Left colon (tissue), 2 donors: ENCODE measurements around the gene POU1F1. TPM values are rescaled to one million over a fixed set of nuclear protein-coding genes. Genes with fewer than 3 reads are reported as not detected.
"Not testable (repeated sequence)": the region's sequence is repeated elsewhere in the genome, so short reads cannot be mapped to it uniquely, and the experiment has no call there.

Experiments used
- ATAC-seq: fragments of 200-7000 bp; cut with Tn5 transposase; one replicate; pipeline ENCODE4 v1.9.1; 2020; ENCODE audit warnings: mild to moderate bottlenecking, moderate library complexity
- DNase-seq, 2 donors: peaks; one replicate each; pipeline ENCODE4 v3.0.0-alpha.2; 2020
- intact Hi-C, 2 donors: fragments of 100-400 bp; cut with DNase I in 1 of 2; cut with micrococcal nuclease in 1 of 2; formaldehyde crosslinking; loops; one replicate each; pipeline versions ENCODE4 v1.11.2 to v1.14.0; 2022; cut with DNase I, micrococcal nuclease
- long read RNA-seq: library from polyadenylated mRNA; unstranded; transcript quantifications from one replicate; pipeline ENCODE4 v2.0.0, GENCODE V29; 2021
- total RNA-seq, 2 donors: library from RNA; stranded (reverse); fragmentation: NEBNext Ultra II Directional; extraction: Animal tissue kit (Norgen Biotek cat#: 25700); gene quantifications; one replicate each; pipeline ENCODE4 v1.2.1, GENCODE V29; 2021
- donor health status: DM: no; HTN: no; CAD: no.
- donor health status: DM: yes; HTN: yes; CAD: no.

POU1F1 gene
- total RNA-seq: not detected
- long read RNA-seq: 0 reads

DNA sequence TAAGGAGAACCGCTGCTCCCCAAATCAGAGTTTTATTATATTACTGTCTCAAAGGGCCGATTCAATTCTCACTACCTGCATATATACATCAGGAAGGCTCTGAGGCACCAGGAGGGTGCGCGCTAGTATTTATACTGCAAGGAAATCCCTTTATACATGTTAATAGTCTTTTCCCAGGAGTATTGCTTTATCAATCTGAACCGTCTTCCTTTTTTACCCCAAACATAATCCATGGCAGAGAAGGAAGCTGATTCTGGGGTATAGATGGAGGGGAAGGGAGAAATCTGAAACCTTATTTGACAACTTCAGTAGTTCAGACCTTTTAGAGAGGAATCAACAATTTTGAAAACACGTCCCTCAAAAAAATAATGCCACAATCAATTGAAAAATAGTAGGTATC lies at the start of gene POU1F1:
TSS of gene POU1F1 (minus strand) at position 101 of the 400 bp plus-strand sequence. CDS start 122 bp downstream, outside the sequence.
- ATAC-seq (no peak), DNase-seq (no peak)
- intact Hi-C loops: no loop called here

- ATAC-seq: no peak
- no peak for DNase-seq
- intact Hi-C loops: no loop called here
Observed at GRCh38 chr3:87324609-87325008, 48.2 kb upstream of the POU1F1 start.

- intact Hi-C loops: no loop called here
- DNase-seq (no peak), ATAC-seq (no peak)
Observed at GRCh38 chr3:87320756-87321626, 44.6 kb upstream of the POU1F1 start.

DNA sequence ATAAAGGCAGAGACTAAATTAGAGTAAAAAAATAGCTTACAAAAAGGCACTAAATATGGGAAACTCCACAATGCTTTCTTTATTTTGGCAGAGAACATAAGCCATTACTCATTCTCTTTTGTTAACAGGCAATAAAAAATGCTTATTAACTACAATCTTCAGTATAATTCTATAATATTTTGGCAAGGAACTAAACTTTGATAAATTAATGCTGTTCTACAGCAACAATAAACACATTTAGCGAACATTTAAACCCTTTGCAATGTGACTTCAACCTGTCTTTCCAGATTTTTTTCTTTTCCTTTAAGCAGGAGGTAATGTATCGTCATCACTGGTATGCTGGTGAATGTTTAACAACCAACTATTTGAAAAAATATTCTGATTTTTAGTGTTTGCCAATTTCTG lies 42.2 kb upstream of the POU1F1 start:
- DNase-seq (no peak), ATAC-seq (peak; percentile 49)
- intact Hi-C loops: no loop called here

- intact Hi-C loops: no loop called here
Observed at GRCh38 chr3:87317779-87318178, 41.4 kb upstream of the POU1F1 start.

GRCh38 chr3:87313641-87314040 lies 37.3 kb upstream of the POU1F1 start:
- DNase-seq (no peak), ATAC-seq (no peak)
- intact Hi-C loops: no loop called here

More at GRCh38 chr3:87317779-87318178, 41.4 kb upstream of the POU1F1 start:
- no peak for DNase-seq
- ATAC-seq: peak; percentile 88

- ATAC-seq: no peak
- DNase-seq: no peak
Observed at GRCh38 chr3:87311309-87311708, 34.9 kb upstream of the POU1F1 start.

GRCh38 chr3:87309601-87310000 lies 33.2 kb upstream of the POU1F1 start:
- intact Hi-C loops: no loop called here
- ATAC-seq: peak; percentile 77
- no peak for DNase-seq

More at GRCh38 chr3:87311309-87311708, 34.9 kb upstream of the POU1F1 start:
- intact Hi-C loops: no loop called here

GRCh38 chr3:87307805-87308204 lies 31.4 kb upstream of the POU1F1 start:
- DNase-seq (no peak), ATAC-seq (no peak)
- intact Hi-C loops: no loop called here

GRCh38 chr3:87305517-87305916 lies 29.1 kb upstream of the POU1F1 start:
- ATAC-seq (no peak), DNase-seq (no peak)
- intact Hi-C loops: no loop called here

GRCh38 chr3:87305031-87305430 lies 28.6 kb upstream of the POU1F1 start:
- ATAC-seq, intact Hi-C loops, DNase-seq: not testable (repeated sequence)

- ATAC-seq (peak; percentile 66), DNase-seq (no peak)
- intact Hi-C loops: no loop called here
Observed at GRCh38 chr3:87298111-87298718, 21.8 kb upstream of the POU1F1 start.

GRCh38 chr3:87288446-87288845 lies 12.1 kb upstream of the POU1F1 start:
- DNase-seq: no peak
- ATAC-seq: no peak
- intact Hi-C loops: no loop called here

DNA sequence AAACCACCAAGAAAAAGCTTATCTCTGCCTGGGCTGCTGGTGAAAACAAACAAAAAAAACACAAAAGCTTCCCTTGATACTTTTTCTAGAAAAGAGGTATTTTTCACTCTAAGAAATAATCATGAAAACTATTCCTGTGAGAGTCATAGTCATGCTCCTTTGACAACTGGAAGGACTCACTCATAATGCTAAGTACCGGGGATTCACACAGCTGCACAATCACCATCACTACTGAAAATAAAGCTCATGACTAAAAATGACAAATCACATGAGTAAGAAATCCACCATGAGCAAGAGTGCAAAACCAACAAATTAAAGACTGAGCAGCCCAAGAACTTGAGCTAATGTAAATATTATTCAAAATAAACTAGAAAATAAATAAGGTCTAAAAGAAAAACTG lies 10.6 kb upstream of the POU1F1 start:
- intact Hi-C loops: no loop called here

GRCh38 chr3:87272718-87273341 lies 3.6 kb downstream of the POU1F1 start:
- intact Hi-C loops: no loop called here
- DNase-seq (no peak), ATAC-seq (no peak)

More for the DNA sequence above, 10.6 kb upstream of the POU1F1 start:
- DNase-seq (no peak), ATAC-seq (no peak)

DNA sequence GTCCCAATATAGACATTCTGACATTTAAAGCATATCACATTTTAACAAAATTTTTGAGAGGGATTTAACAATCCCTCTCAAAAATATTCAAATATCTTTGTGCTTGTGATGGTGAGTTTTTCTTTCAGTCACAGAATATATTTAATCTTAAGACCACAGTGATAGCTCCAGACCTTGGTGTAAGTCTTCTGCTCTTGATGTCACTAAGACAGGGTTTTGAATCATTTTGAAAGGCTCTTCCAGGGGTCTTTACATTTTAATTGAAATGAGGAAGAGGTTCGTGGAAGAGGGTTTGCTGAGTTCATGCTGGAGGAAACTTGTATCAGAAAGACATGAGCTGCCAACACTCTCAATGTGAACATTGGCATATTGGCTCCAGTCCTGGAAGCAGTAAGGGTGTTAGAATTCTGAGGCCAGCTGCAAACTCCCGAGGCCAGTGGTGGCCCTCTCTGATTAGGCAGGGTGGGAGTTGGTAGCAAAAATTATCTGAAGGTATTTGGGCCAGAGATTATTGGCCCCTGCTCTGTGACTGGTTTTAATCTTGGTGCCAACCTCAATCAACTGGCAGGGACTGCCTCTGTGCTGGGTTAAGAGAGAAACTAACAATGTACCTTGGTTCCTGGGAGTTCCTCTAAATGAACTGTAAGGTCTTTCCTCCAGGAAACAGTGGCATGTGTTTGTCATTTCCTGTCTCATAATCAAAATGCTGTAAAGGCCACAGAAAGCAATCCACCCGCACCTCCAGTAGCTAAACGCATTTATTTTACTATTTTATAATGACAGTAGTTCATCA lies 5.3 kb downstream of the POU1F1 start:
- no peak for DNase-seq
- ATAC-seq: peak; percentile 40
- intact Hi-C loops: no loop called here

GRCh38 chr3:87269723-87270122 lies 6.7 kb downstream of the POU1F1 start:
- intact Hi-C loops: no loop called here
- DNase-seq (no peak), ATAC-seq (no peak)

DNA sequence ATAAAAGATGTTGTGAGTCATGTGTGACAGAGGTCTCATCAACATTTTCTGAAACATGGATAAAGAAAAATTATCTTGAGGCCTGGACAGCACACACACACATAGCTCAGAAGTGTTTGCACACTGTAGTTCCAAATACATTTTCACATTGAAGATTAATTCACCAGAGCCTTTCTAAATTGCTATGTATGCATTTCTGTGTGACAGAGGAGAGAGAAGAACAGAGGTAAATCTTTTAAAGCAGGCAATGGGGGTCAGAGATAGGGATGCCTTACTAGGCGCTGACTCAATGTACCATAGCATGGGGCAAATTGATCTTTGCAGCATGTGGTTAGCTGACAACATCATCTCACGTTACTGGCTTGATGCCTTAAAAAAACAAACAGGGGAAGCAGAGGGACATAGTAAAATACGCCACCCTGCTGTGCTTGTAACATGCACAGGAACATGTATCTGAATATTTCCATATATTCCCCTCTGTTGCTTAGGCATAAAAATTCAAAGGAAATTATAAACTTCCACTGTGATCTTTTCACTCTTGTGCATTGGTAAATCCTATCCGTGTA lies 7.7 kb downstream of the POU1F1 start:
- no peak for ATAC-seq

More for the DNA sequence above, 7.7 kb downstream of the POU1F1 start:
- intact Hi-C loops: no loop called here
- DNase-seq: no peak
